Activated CD4-positive, alpha-beta T cell treated with anti-CD3 and anti-CD28 coated beads for 4 hours (primary cell): ENCODE data around the gene ZNF70.

ENCODE experiments used
- DNase-seq, 2 donors: peaks; one replicate each; pipeline ENCODE4 v3.0.0-alpha.2; 2020

The ZNF70 gene

GRCh38 chr22:23750714-23751440 is at the start of gene ZNF70:
TSS of gene ZNF70 (minus strand) at chr22:23751112. CDS start at chr22:23745140, 5,972 bp downstream.
- peak; percentile 80 to 85 for DNase-seq

GRCh38 chr22:23796461-23796860 is 45.5 kb upstream of the ZNF70 start:
- DNase-seq: no peak

GRCh38 chr22:23793326-23793725 is 42.4 kb upstream of the ZNF70 start:
- no peak for DNase-seq

GRCh38 chr22:23791738-23792645 is 41.1 kb upstream of the ZNF70 start:
- no peak for DNase-seq

- DNase-seq: no peak
These were observed 40.2 kb upstream of the ZNF70 start for GRCh38 chr22:23790819-23791737.

- DNase-seq: no peak
These were observed 38.7 kb upstream of the ZNF70 start for GRCh38 chr22:23789638-23790037.

- DNase-seq: no peak
These were observed 38.2 kb upstream of the ZNF70 start for GRCh38 chr22:23789121-23789520.

GRCh38 chr22:23787910-23788309 is 37.0 kb upstream of the ZNF70 start:
- DNase-seq: no peak

- no peak for DNase-seq
These were observed 36.6 kb upstream of the ZNF70 start for GRCh38 chr22:23787600-23787896.

GRCh38 chr22:23786752-23787599 is 36.1 kb upstream of the ZNF70 start, which contains the start of gene SMARCB1:
TSS of gene SMARCB1 (plus strand) at chr22:23786966. CDS start at chr22:23787170, 204 bp downstream.
- DNase-seq: peak; percentile 89 to 90

GRCh38 chr22:23786261-23786710 is 35.4 kb upstream of the ZNF70 start:
- DNase-seq: no peak

- no peak for DNase-seq
These were observed 33.4 kb upstream of the ZNF70 start for GRCh38 chr22:23784215-23784732.

- DNase-seq: no peak
These were observed 32.6 kb upstream of the ZNF70 start for GRCh38 chr22:23783265-23784150.

- no peak for DNase-seq
These were observed 31.8 kb upstream of the ZNF70 start for GRCh38 chr22:23782703-23783102.

- DNase-seq: no peak
These were observed 31.3 kb upstream of the ZNF70 start for GRCh38 chr22:23782252-23782651.

- no peak for DNase-seq
These were observed 30.7 kb upstream of the ZNF70 start for GRCh38 chr22:23781511-23782183.

- DNase-seq: no peak
These were observed 30.2 kb upstream of the ZNF70 start for GRCh38 chr22:23781065-23781464.

- DNase-seq: no peak
These were observed 29.3 kb upstream of the ZNF70 start for GRCh38 chr22:23780146-23780748.

GRCh38 chr22:23779731-23780130 is 28.8 kb upstream of the ZNF70 start:
- DNase-seq: no peak

- DNase-seq: no peak
These were observed 28.2 kb upstream of the ZNF70 start for GRCh38 chr22:23779083-23779482.
